ENCODE measurements around the gene BAG1.

BAG1 gene

DNA sequence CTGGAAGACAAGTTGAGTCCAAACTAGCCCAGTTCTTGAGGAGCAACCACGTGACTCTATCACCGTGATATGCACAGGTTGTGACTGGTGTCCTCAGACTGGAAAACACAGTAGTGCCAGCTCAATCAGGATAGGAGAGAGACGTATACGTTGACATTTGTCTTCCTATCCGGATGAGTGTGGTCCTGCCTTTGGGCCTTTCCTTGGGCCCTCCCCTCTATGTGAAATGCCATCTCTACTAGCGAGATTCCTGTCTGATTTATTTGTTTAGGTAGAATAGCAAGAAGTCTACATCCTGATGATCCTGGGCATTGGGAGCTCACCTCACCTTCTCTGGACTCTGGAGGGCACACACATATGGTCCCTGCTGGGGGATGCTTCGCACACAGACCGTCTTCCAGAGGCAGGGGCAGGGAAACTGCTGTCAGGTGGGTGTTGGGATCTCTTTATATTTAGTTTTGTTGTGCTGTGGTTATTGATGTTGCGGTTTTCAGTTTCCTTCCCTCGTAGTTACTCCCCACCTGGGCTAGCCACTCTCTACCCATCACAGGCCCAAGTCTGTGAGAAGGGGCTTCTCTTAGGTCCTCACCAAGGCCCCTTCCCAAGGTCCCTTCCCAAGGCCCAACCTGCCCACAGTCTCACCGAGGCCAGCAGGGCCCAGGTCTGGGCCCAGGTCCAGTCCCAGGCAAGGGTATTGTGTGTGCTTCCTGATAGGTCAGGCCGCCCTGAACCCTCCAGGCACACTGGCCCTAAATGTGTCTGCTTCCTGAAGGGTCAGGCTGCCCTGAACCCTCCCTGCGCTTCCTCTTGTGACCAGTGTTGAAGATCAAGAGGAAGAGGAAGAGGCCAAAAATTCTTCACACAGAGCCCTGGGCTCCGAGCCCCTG, 43.6 kb downstream of the BAG1 start:
- in situ Hi-C loops (cut with HindIII; ENCODE audit: low sequenced_read_pairs): no loop called here

DNA sequence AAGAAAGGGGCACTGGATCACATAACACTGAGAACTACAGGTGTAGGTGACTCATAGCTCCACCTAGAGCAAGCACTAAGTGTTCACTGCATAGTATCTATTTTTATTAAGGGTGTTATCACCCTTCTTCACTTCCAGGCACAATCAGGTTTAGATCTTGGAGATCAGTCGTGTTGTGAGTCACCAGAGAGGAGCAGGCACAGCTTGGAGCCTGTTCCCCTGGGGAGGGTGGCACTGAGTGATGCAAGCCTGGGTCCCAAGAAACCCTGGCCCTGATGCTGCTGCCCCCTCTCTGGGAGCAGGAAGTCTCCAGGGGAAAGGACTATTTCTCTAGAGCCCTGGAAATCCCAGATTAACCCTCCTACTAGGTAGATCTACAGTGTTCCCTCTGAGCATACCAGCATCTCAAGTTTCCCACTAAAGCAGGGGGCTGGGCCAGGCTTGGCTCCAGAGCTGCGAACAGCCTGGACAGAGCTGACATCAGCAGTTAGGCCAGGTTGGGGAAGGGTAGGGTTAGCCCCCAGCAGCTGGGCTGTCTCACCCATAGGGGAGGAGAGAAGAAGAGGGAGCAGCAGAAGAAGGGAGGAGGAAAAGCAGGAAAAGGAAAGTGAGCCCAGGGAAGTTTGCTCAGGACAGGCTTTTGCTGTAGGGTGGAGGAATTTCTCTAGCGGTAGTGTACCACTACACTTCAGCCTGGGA, 52.7 kb downstream of the BAG1 start:
- in situ Hi-C loops (cut with HindIII; ENCODE audit: low sequenced_read_pairs): no loop called here

DNA sequence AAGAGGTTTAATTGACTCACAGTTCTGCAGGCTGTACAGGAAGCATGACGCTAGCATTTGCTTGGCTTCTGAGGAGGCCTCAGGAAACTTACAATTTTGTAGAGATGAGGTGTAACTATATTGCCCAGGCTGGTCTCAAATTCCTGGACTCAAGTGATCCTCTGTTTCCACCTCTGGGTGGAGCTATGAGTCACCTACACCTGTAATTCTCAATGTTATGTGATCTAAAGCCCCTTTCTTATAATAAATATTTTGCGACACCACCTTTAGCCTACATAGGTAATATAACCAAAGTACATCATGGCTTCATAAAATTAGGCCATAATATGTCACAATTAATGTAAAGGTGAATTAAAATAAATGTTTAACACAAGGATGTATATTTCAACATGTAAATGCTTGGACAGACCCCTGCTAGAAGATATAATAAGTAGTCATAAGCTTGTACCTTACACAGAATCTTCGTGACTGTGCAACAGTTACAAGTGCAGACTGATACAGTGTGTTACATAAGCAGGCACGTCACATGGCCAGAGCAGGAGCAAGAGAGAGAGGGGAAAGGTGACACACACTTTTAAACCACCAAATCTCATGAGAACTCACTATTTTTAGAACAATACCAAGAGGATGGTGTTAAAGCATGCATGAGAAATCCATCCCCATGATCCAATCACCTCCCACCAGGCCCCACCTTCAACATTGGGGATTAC, 54.3 kb downstream of the BAG1 start:
- in situ Hi-C loops (cut with HindIII; ENCODE audit: low sequenced_read_pairs): no loop called here

DNA sequence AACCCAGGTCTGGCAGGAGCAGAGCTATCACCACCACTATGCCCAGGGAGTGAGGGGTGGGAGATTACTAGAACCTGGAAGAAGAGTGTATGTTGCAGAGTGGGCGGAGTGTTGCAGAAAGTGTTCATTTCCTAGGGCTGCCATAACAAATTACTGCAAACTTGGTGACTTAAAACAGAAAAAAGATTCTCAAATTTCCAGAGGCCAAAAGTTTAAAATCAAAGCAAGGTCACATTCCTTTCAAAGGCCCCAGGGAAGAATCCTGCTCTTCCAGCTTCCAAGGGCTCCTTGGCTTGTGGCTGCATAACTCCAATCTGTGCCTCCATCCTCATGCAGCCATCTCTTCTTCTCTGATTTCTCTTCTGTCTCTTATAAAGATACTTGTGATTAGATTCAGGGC, 55.1 kb downstream of the BAG1 start:
- in situ Hi-C loops (cut with HindIII; ENCODE audit: low sequenced_read_pairs): no loop called here

DNA sequence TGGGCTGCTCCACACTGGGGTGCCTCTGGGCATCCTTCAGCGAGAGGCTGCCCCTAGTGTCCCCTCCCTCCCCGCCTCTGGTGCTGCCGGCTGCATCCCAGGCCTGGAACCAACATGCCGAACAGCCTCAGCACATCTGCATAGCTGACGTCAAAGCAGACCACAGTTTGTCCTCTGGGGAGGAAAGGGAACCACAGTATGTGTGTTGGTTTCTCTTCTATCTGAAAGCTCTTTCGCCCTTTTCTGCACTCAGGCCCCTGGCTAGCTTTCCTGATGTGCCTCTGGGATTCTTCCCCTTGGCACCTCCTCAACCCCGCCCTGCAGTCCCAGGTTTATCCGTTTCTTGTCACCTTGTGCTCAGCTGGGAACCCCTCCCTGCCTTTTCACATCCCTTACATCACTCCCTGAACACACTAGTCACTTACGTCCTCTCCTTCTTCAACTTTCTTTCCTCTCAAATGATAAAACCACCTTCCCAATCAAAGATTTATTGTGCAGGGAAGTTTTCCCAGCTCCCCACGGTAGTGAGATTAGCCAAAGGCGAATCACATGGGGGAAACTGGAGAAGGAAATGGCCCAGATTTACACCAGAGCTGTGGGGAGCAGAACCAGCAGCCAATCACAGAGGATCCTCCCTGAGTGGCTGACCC, 61.8 kb downstream of the BAG1 start:
- in situ Hi-C loops (cut with HindIII; ENCODE audit: low sequenced_read_pairs): no loop called here

Data from DLD1 (cell line).